ENCODE data around the gene ERI3. TPM values are rescaled to one million over a fixed set of nuclear protein-coding genes. Genes with fewer than 3 reads are reported as not detected.

The ERI3 gene
- total RNA-seq, 1 donor = 52.8 TPM

GRCh38 chr1:44345187-44345775, 9.8 kb downstream of the ERI3 start:
- no peaks in the 10 kb centered on the region for H3K9me3 ChIP-seq (ENCODE audit: low read depth, low read length)
- H3K27ac ChIP-seq (ENCODE audit: low read depth, low read length) = no peak overlapping the region
- H3K4me1 ChIP-seq (ENCODE audit: insufficient read depth, low read length) = peaks cover 11% of the 10 kb centered on the region
- H4K20me1 ChIP-seq (ENCODE audit: insufficient read depth, low read length) = peaks cover 23% of the 10 kb centered on the region
- DNase-seq (ENCODE audit: insufficient read length, low spot score, missing footprints) = no peak
- no peaks in the 10 kb centered on the region for H3K36me3 ChIP-seq (ENCODE audit: insufficient read depth, low read length)
- H3K27me3 ChIP-seq (ENCODE audit: insufficient read depth, low read length) = no peaks in the 10 kb centered on the region
- no peak for TF ChIP-seq CTCF (IDR thresholded peaks at IDR 0.05; ENCODE audit: extremely low read depth, low read depth, low read length)
- no peak overlapping the region for H2AFZ ChIP-seq (ENCODE audit: low read length)
- no peak overlapping the region for H3K4me3 ChIP-seq (ENCODE audit: insufficient read depth, low read length)
- H3K4me2 ChIP-seq (ENCODE audit: insufficient read depth, low read length) = no peak overlapping the region
- peaks cover 68% of the 10 kb centered on the region for H3K79me2 ChIP-seq (ENCODE audit: insufficient read depth, low read length)

GRCh38 chr1:44339731-44340130, 15.3 kb downstream of the ERI3 start:
- Histone ChIP-seq H3K4me3 (ENCODE audit: insufficient read depth, low read length) (no peak overlapping the region), H4K20me1 (ENCODE audit: insufficient read depth, low read length) (peaks cover 12% of the 10 kb centered on the region), H2AFZ (ENCODE audit: low read length) (no peak overlapping the region), H3K36me3 (ENCODE audit: insufficient read depth, low read length) (peaks cover 18% of the 10 kb centered on the region), H3K27ac (ENCODE audit: low read depth, low read length) (no peak overlapping the region), H3K27me3 (ENCODE audit: insufficient read depth, low read length) (no peaks in the 10 kb centered on the region), H3K4me1 (ENCODE audit: insufficient read depth, low read length) (no peaks in the 10 kb centered on the region), H3K4me2 (ENCODE audit: insufficient read depth, low read length) (no peak overlapping the region), H3K79me2 (ENCODE audit: insufficient read depth, low read length) (peaks cover 44% of the 10 kb centered on the region), H3K9me3 (ENCODE audit: low read depth, low read length) (peaks cover 2% of the 10 kb centered on the region)
- no peak for TF ChIP-seq CTCF (IDR thresholded peaks at IDR 0.05; ENCODE audit: extremely low read depth, low read depth, low read length)
- no peak for DNase-seq (ENCODE audit: insufficient read length, low spot score, missing footprints)

- DNase-seq (ENCODE audit: insufficient read length, low spot score, missing footprints) = no peak
- Histone ChIP-seq H3K27me3 (ENCODE audit: insufficient read depth, low read length) (no peaks in the 10 kb centered on the region), H3K9me3 (ENCODE audit: low read depth, low read length) (peaks cover 2% of the 10 kb centered on the region), H4K20me1 (ENCODE audit: insufficient read depth, low read length) (peaks cover 12% of the 10 kb centered on the region), H3K4me1 (ENCODE audit: insufficient read depth, low read length) (no peaks in the 10 kb centered on the region), H3K36me3 (ENCODE audit: insufficient read depth, low read length) (peaks cover 29% of the 10 kb centered on the region), H3K4me3 (ENCODE audit: insufficient read depth, low read length) (no peak overlapping the region), H3K27ac (ENCODE audit: low read depth, low read length) (no peak overlapping the region), H2AFZ (ENCODE audit: low read length) (no peak overlapping the region), H3K4me2 (ENCODE audit: insufficient read depth, low read length) (no peak overlapping the region), H3K79me2 (ENCODE audit: insufficient read depth, low read length) (peaks cover 38% of the 10 kb centered on the region)
- no peak for TF ChIP-seq CTCF (IDR thresholded peaks at IDR 0.05; ENCODE audit: extremely low read depth, low read depth, low read length)
These were observed 16.9 kb downstream of the ERI3 start for GRCh38 chr1:44338136-44338535.

- Histone ChIP-seq H4K20me1 (ENCODE audit: insufficient read depth, low read length) (peaks cover 7% of the 10 kb centered on the region), H3K36me3 (ENCODE audit: insufficient read depth, low read length) (peaks cover 29% of the 10 kb centered on the region), H3K9me3 (ENCODE audit: low read depth, low read length) (peaks cover 2% of the 10 kb centered on the region), H3K27ac (ENCODE audit: low read depth, low read length) (no peak overlapping the region), H3K79me2 (ENCODE audit: insufficient read depth, low read length) (peaks cover 26% of the 10 kb centered on the region), H3K4me3 (ENCODE audit: insufficient read depth, low read length) (no peak overlapping the region), H3K4me1 (ENCODE audit: insufficient read depth, low read length) (no peaks in the 10 kb centered on the region), H3K27me3 (ENCODE audit: insufficient read depth, low read length) (no peaks in the 10 kb centered on the region), H2AFZ (ENCODE audit: low read length) (no peak overlapping the region), H3K4me2 (ENCODE audit: insufficient read depth, low read length) (no peak overlapping the region)
- TF ChIP-seq CTCF (IDR thresholded peaks at IDR 0.05; ENCODE audit: extremely low read depth, low read depth, low read length) = no peak
- DNase-seq (ENCODE audit: insufficient read length, low spot score, missing footprints) = no peak
These were observed 18.4 kb downstream of the ERI3 start for GRCh38 chr1:44336668-44337067.
